ENCODE data around the gene ALDH5A1. TPM values are rescaled to one million over a fixed set of nuclear protein-coding genes. Genes with fewer than 3 reads are reported as not detected.

ALDH5A1 gene
- total RNA-seq, 4 donors from 2014 or later: 7.8 to 12.0 (median 11.5) TPM

GRCh38 chr6:24583463-24584381 lies 89.0 kb downstream of the ALDH5A1 start:
- Histone ChIP-seq H3K36me3 (no peaks in the 10 kb centered on the region), H3K4me3 (no peak overlapping the region), H3K27me3 (no peaks in the 10 kb centered on the region), H3K27ac (no peak overlapping the region), H3K4me1 (peaks cover 0 to 11% (median 2%) of the 10 kb centered on the region in 4 donors), H3K9me3 (no peaks in the 10 kb centered on the region)
- TF ChIP-seq, protein P1, sequence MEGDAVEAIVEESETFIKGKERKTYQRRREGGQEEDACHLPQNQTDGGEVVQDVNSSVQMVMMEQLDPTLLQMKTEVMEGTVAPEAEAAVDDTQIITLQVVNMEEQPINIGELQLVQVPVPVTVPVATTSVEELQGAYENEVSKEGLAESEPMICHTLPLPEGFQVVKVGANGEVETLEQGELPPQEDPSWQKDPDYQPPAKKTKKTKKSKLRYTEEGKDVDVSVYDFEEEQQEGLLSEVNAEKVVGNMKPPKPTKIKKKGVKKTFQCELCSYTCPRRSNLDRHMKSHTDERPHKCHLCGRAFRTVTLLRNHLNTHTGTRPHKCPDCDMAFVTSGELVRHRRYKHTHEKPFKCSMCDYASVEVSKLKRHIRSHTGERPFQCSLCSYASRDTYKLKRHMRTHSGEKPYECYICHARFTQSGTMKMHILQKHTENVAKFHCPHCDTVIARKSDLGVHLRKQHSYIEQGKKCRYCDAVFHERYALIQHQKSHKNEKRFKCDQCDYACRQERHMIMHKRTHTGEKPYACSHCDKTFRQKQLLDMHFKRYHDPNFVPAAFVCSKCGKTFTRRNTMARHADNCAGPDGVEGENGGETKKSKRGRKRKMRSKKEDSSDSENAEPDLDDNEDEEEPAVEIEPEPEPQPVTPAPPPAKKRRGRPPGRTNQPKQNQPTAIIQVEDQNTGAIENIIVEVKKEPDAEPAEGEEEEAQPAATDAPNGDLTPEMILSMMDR (IDR thresholded peaks at IDR 0.05): peak; percentile 60 to 83 (median 78)
- TF ChIP-seq EP300 (IDR thresholded peaks at IDR 0.05): no peak
- DNase-seq (ENCODE audit: low spot score in 2 of 2): peak; percentile 65 to 83
- WGBS, 2 donors: 12% methylated on average over 15 of the region's 15 CpGs

GRCh38 chr6:24584382-24584720 lies 89.6 kb downstream of the ALDH5A1 start:
- 65 to 80% methylated on average over 2 of the region's 2 CpGs for WGBS, 2 donors
- no peaks in the 10 kb centered on the region for H3K27me3 ChIP-seq
- no peak overlapping the region for H3K4me3 ChIP-seq
- no peaks in the 10 kb centered on the region for H3K36me3 ChIP-seq
- peaks cover 0 to 11% (median 2%) of the 10 kb centered on the region in 4 donors for H3K4me1 ChIP-seq
- no peaks in the 10 kb centered on the region for H3K9me3 ChIP-seq
- DNase-seq (ENCODE audit: low spot score in 2 of 2): no peak
- TF ChIP-seq EP300 (IDR thresholded peaks at IDR 0.05) (no peak), POLR2A (IDR thresholded peaks at IDR 0.05) (no peak)
- TF ChIP-seq, protein P1 (IDR thresholded peaks at IDR 0.05): no peak
- H3K27ac ChIP-seq: no peak overlapping the region

Other genes starting within 250 kb of the ALDH5A1 start
- gene DCDC2, start 136.9 kb upstream of the ALDH5A1 start, total RNA-seq: not detected
- gene MRS2, start 92.0 kb upstream of the ALDH5A1 start, total RNA-seq: 10 to 100 TPM; 22.8 to 36.1 (median 27.5) TPM
- gene GPLD1, start 5.4 kb upstream of the ALDH5A1 start, total RNA-seq: 1 to 10 TPM; 2.7 to 3.6 (median 3.0) TPM
- under 1 TPM in 3 of 4 donors, not detected in 1; under 0.01 to 0.98 (median under 0.01) TPM for gene KIAA0319, start 151.2 kb downstream of the ALDH5A1 start, total RNA-seq
- gene TDP2, start 171.9 kb downstream of the ALDH5A1 start, total RNA-seq: 10 to 100 TPM; 24.9 to 32.0 (median 31.3) TPM
- gene ACOT13, start 172.1 kb downstream of the ALDH5A1 start, total RNA-seq: 10 to 100 TPM in 1 of 4 donors, 1 to 10 TPM in 3; 3.3 to 10.2 (median 7.5) TPM
- gene C6orf62, start 224.2 kb downstream of the ALDH5A1 start, total RNA-seq: 100 to 1,000 TPM in 1 of 4 donors, 10 to 100 TPM in 3; 55.9 to 122 (median 77.9) TPM

Data from tibial nerve (tissue), 4 donors.